ENCODE results near the gene ALDOC. TPM values are rescaled to one million over a fixed set of nuclear protein-coding genes. Genes with fewer than 3 reads are reported as not detected.

The ALDOC gene
- polyA plus RNA-seq, 2 of the 4 experiments (the other 2 are of a cell fraction): 1.9 to 6.3 TPM

DNA sequence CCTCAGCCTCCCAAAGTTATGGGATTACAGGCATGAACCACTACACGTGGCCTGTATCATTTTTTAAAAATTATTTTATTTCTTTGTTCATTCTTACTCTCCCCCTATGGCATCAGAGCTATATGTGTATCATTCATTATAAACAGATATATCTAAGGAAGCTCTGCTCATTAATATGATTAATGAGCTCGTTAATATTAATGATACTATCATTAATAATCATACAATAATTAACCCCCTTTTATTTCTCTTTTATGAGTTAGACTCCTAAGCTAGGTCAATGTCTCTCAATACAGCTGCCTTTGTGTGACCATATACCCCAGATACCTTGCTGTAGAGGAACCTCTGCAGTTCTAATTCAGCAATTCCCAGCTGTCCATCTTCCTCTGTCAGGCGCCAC is 41.8 kb upstream of the ALDOC start (continued):
- TF ChIP-seq PHF8 (IDR thresholded peaks at IDR 0.05; ENCODE audit: borderline replicate concordance, low read depth): no peak
- TF ChIP-seq RNF2 (IDR thresholded peaks at IDR 0.05; ENCODE audit: borderline replicate concordance, low read depth): no peak
- TF ChIP-seq NPAS2 (CRISPR knock-in tag; IDR thresholded peaks at IDR 0.05; ENCODE audit: borderline replicate concordance): no peak
- TF ChIP-seq RCOR1 (IDR thresholded peaks at IDR 0.05; ENCODE audit: low read depth, low read length): no peak

DNA sequence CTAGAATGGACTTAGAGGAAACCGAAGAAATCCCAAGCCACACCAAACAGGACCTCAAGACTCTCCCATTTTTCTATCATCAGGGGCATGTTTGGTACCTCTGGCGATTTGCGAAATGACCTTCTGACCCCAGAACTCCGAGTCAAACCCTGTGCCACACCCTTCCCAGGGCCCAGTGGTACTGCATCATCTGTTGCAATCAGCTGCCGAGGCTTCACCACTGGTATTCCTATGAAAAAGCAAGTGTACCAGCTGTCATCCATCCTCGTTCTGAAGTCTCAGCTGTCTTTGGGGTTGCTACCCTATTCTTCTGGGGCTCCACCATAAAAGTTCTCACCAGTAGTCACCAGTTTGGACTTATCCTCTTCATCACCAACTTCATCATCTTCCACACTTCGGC is 39.6 kb upstream of the ALDOC start:
- Histone ChIP-seq H3K4me1 (no peaks in the 10 kb centered on the region), H3K4me3 (no peak overlapping the region), H3K27ac (no peak overlapping the region), H3K9me3 (no peaks in the 10 kb centered on the region), H3K4me2 (no peak overlapping the region)
- no peak for ATAC-seq
- FAIRE-seq: no peak
- 82% methylated on average over 7 of the region's 7 CpGs for WGBS (ENCODE audit: missing lambda C conversion rate)
- ChIA-PET CTCF (interaction anchor here (0.9 to 2.1 kb wide), 10 partner anchors 18 to 130 kb away, joined by 3 to 7 read pairs (median 4); no protein-coding TSS in a partner anchor), POLR2A (interaction anchor here (1.8 kb wide), 1 partner anchor 28 kb away, joined by 7 read pairs; the partner anchor contains the start of gene BLTP2)
- TF ChIP-seq BHLHE40 (IDR thresholded peaks at IDR 0.05; ENCODE audit: low read depth, low read length): no peak
- no peak for TF ChIP-seq HOXA7 (CRISPR knock-in tag; IDR thresholded peaks at IDR 0.05)
- TF ChIP-seq RNF2 (IDR thresholded peaks at IDR 0.05; ENCODE audit: borderline replicate concordance, low read depth): no peak
- TF ChIP-seq HOXB5 (CRISPR knock-in tag; IDR thresholded peaks at IDR 0.05): no peak
- TF ChIP-seq ZSCAN20 (CRISPR knock-in tag; IDR thresholded peaks at IDR 0.05): no peak
- TF ChIP-seq, protein P1, sequence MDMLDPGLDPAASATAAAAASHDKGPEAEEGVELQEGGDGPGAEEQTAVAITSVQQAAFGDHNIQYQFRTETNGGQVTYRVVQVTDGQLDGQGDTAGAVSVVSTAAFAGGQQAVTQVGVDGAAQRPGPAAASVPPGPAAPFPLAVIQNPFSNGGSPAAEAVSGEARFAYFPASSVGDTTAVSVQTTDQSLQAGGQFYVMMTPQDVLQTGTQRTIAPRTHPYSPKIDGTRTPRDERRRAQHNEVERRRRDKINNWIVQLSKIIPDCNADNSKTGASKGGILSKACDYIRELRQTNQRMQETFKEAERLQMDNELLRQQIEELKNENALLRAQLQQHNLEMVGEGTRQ (IDR thresholded peaks at IDR 0.05): no peak
- TF ChIP-seq CEBPB (IDR thresholded peaks at IDR 0.05): no peak
- no peak for TF ChIP-seq RARB (CRISPR knock-in tag; IDR thresholded peaks at IDR 0.05)
- no peak for TF ChIP-seq EP300 (IDR thresholded peaks at IDR 0.05)
- TF ChIP-seq KDM1A (IDR thresholded peaks at IDR 0.05; ENCODE audit: low read depth): no peak
- no peak for TF ChIP-seq NPAS2 (CRISPR knock-in tag; IDR thresholded peaks at IDR 0.05; ENCODE audit: borderline replicate concordance)
- no peak for TF ChIP-seq TFCP2L1 (CRISPR knock-in tag; IDR thresholded peaks at IDR 0.05)
- DNase-seq (ENCODE audit: low read depth in 1 of 2, low spot score in 1 of 2): no peak

DNA sequence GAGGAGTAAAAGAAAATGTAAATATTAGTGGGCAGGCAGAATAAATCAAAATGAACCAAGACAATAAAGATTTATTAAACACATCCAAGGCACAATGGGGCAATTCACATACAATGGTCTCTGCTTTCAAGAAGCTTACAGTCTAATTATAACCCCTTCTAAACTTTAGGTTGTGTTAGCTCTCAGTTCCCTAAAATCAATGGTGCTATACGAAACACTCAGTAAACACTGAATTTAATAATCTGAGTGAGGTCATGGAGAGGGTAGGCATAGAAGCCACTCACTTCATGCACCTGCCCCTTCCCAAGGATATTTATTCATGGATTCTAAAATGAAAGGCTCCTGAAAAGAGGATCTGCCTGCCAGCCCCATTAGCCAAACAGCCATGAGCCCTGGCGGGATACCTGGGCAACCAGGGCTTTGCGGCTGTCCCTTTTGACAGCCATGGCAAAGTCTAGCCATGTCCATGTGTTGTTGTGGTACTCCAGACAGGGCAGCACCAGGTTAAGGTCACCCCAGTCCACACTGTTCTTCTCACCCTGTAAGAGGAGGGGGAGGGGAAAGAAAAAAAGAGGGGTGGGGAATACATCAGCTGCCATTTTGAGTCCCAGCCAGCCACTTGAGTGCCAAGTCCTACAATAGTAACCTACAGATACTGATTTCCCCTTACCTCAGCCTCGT is 38.7 kb upstream of the ALDOC start:
- no peaks in the 10 kb centered on the region for H3K9me3 ChIP-seq
- ChIA-PET CTCF (interaction anchor here (1.0 to 2.1 kb wide), 9 partner anchors 9 to 131 kb away, joined by 3 to 7 read pairs (median 5); no protein-coding TSS in a partner anchor), POLR2A (interaction anchor here (0.6 to 1.8 kb wide), 2 partner anchors 29 to 37 kb away, joined by 4 to 7 read pairs; partner anchors contain the start of gene BLTP2)
- H3K4me3 ChIP-seq: no peak overlapping the region
- no peak overlapping the region for H3K4me2 ChIP-seq
- no peak overlapping the region for H3K27ac ChIP-seq
- DNase-seq (ENCODE audit: low read depth in 1 of 2, low spot score in 1 of 2): no peak
- no peak for ATAC-seq
- no peaks in the 10 kb centered on the region for H3K4me1 ChIP-seq
- TF ChIP-seq, protein P2, sequence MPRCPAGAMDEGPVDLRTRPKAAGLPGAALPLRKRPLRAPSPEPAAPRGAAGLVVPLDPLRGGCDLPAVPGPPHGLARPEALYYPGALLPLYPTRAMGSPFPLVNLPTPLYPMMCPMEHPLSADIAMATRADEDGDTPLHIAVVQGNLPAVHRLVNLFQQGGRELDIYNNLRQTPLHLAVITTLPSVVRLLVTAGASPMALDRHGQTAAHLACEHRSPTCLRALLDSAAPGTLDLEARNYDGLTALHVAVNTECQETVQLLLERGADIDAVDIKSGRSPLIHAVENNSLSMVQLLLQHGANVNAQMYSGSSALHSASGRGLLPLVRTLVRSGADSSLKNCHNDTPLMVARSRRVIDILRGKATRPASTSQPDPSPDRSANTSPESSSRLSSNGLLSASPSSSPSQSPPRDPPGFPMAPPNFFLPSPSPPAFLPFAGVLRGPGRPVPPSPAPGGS (IDR thresholded peaks at IDR 0.05): no peak
- no peak for TF ChIP-seq EP300 (IDR thresholded peaks at IDR 0.05)
- TF ChIP-seq, protein P3, sequence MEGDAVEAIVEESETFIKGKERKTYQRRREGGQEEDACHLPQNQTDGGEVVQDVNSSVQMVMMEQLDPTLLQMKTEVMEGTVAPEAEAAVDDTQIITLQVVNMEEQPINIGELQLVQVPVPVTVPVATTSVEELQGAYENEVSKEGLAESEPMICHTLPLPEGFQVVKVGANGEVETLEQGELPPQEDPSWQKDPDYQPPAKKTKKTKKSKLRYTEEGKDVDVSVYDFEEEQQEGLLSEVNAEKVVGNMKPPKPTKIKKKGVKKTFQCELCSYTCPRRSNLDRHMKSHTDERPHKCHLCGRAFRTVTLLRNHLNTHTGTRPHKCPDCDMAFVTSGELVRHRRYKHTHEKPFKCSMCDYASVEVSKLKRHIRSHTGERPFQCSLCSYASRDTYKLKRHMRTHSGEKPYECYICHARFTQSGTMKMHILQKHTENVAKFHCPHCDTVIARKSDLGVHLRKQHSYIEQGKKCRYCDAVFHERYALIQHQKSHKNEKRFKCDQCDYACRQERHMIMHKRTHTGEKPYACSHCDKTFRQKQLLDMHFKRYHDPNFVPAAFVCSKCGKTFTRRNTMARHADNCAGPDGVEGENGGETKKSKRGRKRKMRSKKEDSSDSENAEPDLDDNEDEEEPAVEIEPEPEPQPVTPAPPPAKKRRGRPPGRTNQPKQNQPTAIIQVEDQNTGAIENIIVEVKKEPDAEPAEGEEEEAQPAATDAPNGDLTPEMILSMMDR (IDR thresholded peaks at IDR 0.05): no peak
- no peak for TF ChIP-seq POLR2A (IDR thresholded peaks at IDR 0.05; ENCODE audit: low read length)
- TF ChIP-seq RARB (CRISPR knock-in tag; IDR thresholded peaks at IDR 0.05): no peak
- no peak for TF ChIP-seq GATA3 (IDR thresholded peaks at IDR 0.05; ENCODE audit: borderline replicate concordance)
- no peak for TF ChIP-seq EHF (CRISPR knock-in tag; IDR thresholded peaks at IDR 0.05)
- TF ChIP-seq, protein P4, sequence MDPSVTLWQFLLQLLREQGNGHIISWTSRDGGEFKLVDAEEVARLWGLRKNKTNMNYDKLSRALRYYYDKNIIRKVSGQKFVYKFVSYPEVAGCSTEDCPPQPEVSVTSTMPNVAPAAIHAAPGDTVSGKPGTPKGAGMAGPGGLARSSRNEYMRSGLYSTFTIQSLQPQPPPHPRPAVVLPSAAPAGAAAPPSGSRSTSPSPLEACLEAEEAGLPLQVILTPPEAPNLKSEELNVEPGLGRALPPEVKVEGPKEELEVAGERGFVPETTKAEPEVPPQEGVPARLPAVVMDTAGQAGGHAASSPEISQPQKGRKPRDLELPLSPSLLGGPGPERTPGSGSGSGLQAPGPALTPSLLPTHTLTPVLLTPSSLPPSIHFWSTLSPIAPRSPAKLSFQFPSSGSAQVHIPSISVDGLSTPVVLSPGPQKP (IDR thresholded peaks at IDR 0.05; ENCODE audit: low read depth, low read length): no peak
- TF ChIP-seq, protein P5, sequence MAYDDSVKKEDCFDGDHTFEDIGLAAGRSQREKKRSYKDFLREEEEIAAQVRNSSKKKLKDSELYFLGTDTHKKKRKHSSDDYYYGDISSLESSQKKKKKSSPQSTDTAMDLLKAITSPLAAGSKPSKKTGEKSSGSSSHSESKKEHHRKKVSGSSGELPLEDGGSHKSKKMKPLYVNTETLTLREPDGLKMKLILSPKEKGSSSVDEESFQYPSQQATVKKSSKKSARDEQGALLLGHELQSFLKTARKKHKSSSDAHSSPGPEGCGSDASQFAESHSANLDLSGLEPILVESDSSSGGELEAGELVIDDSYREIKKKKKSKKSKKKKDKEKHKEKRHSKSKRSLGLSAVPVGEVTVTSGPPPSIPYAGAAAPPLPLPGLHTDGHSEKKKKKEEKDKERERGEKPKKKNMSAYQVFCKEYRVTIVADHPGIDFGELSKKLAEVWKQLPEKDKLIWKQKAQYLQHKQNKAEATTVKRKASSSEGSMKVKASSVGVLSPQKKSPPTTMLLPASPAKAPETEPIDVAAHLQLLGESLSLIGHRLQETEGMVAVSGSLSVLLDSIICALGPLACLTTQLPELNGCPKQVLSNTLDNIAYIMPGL (CRISPR knock-in tag; IDR thresholded peaks at IDR 0.05; ENCODE audit: borderline replicate concordance): no peak
- no peak for TF ChIP-seq MAZ (IDR thresholded peaks at IDR 0.05; ENCODE audit: borderline replicate concordance, low read depth, low read length)
- 93% methylated on average over 4 of the region's 4 CpGs for WGBS (ENCODE audit: missing lambda C conversion rate)
- no peak for FAIRE-seq
